ENCODE measurements around the gene PTPRD.

The PTPRD gene

GRCh38 chr9:9912459-9912858 is 700.3 kb downstream of the PTPRD start:
- DNase-seq (ENCODE audit: low read depth in 4 of 4, low spot score in 1 of 4): no peak

- DNase-seq (ENCODE audit: low read depth in 4 of 4, low spot score in 1 of 4): no peak
Measured at GRCh38 chr9:9905736-9906135, 707.1 kb downstream of the PTPRD start.

GRCh38 chr9:9904041-9904440 is 708.8 kb downstream of the PTPRD start:
- DNase-seq (ENCODE audit: low read depth in 4 of 4, low spot score in 1 of 4): no peak

GRCh38 chr9:9901624-9902023 is 711.2 kb downstream of the PTPRD start:
- no peak for DNase-seq (ENCODE audit: low read depth in 4 of 4, low spot score in 1 of 4)

- no peak for DNase-seq (ENCODE audit: low read depth in 4 of 4, low spot score in 1 of 4)
Measured at GRCh38 chr9:9893837-9894236, 719.0 kb downstream of the PTPRD start.

GRCh38 chr9:9892217-9892616 is 720.6 kb downstream of the PTPRD start:
- no peak for DNase-seq (ENCODE audit: low read depth in 4 of 4, low spot score in 1 of 4)

GRCh38 chr9:9881692-9882091 is 731.1 kb downstream of the PTPRD start:
- no peak for DNase-seq (ENCODE audit: low read depth in 4 of 4, low spot score in 1 of 4)

GRCh38 chr9:9874270-9874669 is 738.5 kb downstream of the PTPRD start:
- DNase-seq (ENCODE audit: low read depth in 4 of 4, low spot score in 1 of 4): no peak

GRCh38 chr9:9862235-9862810 is 750.5 kb downstream of the PTPRD start:
- no peak for DNase-seq (ENCODE audit: low read depth in 4 of 4, low spot score in 1 of 4)

- no peak for DNase-seq (ENCODE audit: low read depth in 4 of 4, low spot score in 1 of 4)
Measured at GRCh38 chr9:9855177-9856078, 757.4 kb downstream of the PTPRD start.

- no peak for DNase-seq (ENCODE audit: low read depth in 4 of 4, low spot score in 1 of 4)
Measured at GRCh38 chr9:9847750-9848149, 765.1 kb downstream of the PTPRD start.

- no peak for DNase-seq (ENCODE audit: low read depth in 4 of 4, low spot score in 1 of 4)
Measured at GRCh38 chr9:9846557-9846956, 766.2 kb downstream of the PTPRD start.

GRCh38 chr9:9820436-9820835 is 792.4 kb downstream of the PTPRD start:
- no peak for DNase-seq (ENCODE audit: low read depth in 4 of 4, low spot score in 1 of 4)

- DNase-seq (ENCODE audit: low read depth in 4 of 4, low spot score in 1 of 4): no peak
Measured at GRCh38 chr9:9819886-9820285, 792.9 kb downstream of the PTPRD start.

GRCh38 chr9:9817176-9817575 is 795.6 kb downstream of the PTPRD start:
- no peak for DNase-seq (ENCODE audit: low read depth in 4 of 4, low spot score in 1 of 4)

GRCh38 chr9:9804109-9804508 is 808.7 kb downstream of the PTPRD start:
- no peak for DNase-seq (ENCODE audit: low read depth in 4 of 4, low spot score in 1 of 4)

- no peak for DNase-seq (ENCODE audit: low read depth in 4 of 4, low spot score in 1 of 4)
Measured at GRCh38 chr9:9799287-9799686, 813.5 kb downstream of the PTPRD start.

- no peak for DNase-seq (ENCODE audit: low read depth in 4 of 4, low spot score in 1 of 4)
Measured at GRCh38 chr9:9792144-9792857, 820.5 kb downstream of the PTPRD start.

- no peak for DNase-seq (ENCODE audit: low read depth in 4 of 4, low spot score in 1 of 4)
Measured at GRCh38 chr9:9791611-9792010, 821.2 kb downstream of the PTPRD start.

- peak in 1 of 4 experiments; percentile 1 for DNase-seq (ENCODE audit: low read depth in 4 of 4, low spot score in 1 of 4)
Measured at GRCh38 chr9:9790216-9790872, 822.5 kb downstream of the PTPRD start.

GRCh38 chr9:9783711-9784110 is 829.1 kb downstream of the PTPRD start:
- DNase-seq (ENCODE audit: low read depth in 4 of 4, low spot score in 1 of 4): no peak

- DNase-seq (ENCODE audit: low read depth in 4 of 4, low spot score in 1 of 4): no peak
Measured at GRCh38 chr9:9783211-9783610, 829.6 kb downstream of the PTPRD start.

All from stimulated activated CD4-positive, alpha-beta T cell treated with anti-CD3 and anti-CD28 coated beads, Interleukin-1b, Interleukin-23, amount 100 ng/mL, for 24 hours (primary cell).